Activated CD8-positive, alpha-beta memory T cell treated with anti-CD3 and anti-CD28 coated beads for 4 hours (primary cell): ENCODE data around the gene DUSP18.
A peak's percentile ranks its signal among the peaks of the same experiment; 100 is the strongest.
"Not testable (repeated sequence)": the region's sequence is repeated elsewhere in the genome, so short reads cannot be mapped to it uniquely, and the experiment has no call there.

Experiments used
- DNase-seq, 2 donors: peaks; one replicate each; pipeline ENCODE4 v3.0.0-alpha.2; 2020; ENCODE audit warnings: low read depth in 2 of 2

Gene DUSP18

DNA sequence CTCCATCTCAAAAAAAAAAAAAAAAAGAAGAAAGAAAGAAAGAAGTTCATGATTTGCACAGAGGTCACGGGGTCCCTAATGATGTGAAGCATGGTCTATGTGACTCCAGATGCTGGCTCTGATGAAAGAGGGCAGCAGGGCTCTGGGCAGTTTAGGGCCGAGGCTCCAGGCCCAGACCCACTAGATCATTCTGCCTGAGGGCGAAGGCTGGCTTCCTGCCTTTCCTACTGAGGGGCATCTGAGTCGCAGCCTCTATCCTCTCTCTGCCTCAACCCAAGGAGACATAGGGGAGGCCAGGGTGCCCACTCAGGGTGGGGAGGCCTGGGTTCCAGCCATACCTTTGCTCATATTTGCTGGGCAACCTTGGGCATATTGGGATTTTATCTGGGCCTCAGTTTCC, 27.3 kb downstream of the DUSP18 start:
- DNase-seq: no peak

DNA sequence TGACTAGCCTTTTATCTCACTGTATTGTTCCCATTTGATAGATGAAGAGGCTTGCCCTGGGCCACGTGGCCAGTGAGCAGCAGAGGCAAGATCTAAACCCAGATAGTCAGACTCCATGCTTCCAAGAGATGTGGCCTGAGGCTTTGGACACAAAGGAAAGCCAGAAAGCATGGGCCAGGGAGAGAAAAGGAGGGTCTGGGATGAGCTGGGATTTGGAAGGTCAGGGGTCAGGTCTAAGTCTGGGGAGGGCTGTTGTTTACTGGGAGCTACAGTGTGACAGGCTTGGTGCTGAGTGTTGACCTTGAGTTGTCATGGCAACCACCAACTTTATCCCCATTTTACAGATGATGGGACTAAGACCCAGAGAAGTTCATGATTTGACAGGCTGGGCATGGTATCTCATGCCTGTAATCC, 30.0 kb downstream of the DUSP18 start:
- no peak for DNase-seq

DNA sequence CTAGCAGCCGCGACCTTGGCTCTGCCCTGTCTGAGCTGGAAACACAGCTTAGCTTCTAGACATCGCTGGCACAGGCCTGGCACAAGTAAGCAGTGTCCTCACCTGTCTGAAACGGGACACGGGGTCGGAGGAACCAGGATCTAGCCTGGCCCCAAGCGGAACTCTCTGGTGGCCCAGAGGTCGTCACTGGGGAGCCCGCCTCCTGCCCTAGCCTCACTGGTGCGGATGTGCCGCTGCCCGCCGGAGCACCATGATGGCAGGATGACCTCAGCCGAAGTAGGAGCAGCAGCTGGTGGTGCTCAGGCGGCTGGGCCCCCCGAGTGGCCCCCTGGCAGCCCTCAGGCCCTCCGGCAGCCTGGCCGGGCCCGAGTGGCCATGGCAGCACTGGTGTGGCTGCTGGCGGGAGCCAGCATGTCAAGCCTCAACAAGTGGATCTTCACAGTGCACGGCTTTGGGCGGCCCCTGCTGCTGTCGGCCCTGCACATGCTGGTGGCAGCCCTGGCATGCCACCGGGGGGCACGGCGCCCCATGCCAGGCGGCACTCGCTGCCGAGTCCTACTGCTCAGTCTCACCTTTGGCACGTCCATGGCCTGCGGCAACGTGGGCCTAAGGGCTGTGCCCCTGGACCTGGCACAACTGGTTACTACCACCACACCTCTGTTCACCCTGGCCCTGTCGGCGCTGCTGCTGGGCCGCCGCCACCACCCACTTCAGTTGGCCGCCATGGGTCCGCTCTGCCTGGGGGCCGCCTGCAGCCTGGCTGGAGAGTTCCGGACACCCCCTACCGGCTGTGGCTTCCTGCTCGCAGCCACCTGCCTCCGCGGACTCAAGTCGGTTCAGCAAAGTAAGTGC, 31.2 kb downstream of the DUSP18 start:
- no peak for DNase-seq

DNA sequence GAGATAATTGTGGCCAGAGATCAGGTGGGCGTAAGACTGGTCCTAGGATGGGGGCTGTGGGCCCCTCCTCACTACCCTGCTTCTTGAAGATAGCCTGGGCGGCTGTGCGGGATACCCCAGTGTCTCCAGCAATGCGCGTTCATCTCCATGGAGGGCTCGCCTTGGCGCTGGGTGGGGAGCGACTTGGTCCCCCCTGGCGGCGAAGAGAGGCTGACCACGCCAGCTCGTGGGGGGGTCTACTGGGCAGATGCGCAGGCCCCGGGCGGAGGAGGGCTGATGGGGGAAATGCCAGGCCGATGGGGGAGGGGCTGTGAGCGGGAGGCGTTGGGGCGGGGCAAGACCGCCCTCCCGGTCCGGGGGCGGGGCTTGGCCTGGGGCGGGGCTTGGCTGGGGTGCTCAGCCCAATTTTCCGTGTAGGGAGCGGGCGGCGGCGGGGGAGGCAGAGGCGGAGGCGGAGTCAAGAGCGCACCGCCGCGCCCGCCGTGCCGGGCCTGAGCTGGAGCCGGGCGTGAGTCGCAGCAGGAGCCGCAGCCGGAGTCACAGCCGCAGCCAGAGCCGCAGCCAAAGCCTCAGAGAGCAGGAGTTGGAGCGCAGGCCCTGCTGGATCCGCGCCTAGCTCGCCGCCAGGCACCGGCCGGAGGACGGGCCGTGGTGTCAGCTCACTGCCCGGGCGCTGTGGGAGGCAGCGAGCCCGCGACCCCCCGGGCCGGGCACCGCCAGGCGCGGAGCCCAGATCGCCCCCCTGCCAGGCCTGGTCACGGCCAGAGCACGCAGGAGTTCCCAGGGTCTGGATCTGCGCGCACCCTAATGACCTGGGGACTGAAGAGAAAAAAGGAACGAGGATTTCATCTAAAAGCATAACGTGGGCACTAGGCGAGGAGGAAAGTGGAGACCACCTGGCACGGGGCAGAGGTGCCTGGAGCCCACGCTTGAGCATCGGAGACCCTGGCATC, 32.1 kb downstream of the DUSP18 start, which contains the start of gene SLC35E4:
Gene SLC35E4 (plus strand): TSS at position 509 of the 953 bp plus-strand sequence. CDS start 670 bp downstream, outside the sequence.
- DNase-seq: peak; percentile 91 to 94

DNA sequence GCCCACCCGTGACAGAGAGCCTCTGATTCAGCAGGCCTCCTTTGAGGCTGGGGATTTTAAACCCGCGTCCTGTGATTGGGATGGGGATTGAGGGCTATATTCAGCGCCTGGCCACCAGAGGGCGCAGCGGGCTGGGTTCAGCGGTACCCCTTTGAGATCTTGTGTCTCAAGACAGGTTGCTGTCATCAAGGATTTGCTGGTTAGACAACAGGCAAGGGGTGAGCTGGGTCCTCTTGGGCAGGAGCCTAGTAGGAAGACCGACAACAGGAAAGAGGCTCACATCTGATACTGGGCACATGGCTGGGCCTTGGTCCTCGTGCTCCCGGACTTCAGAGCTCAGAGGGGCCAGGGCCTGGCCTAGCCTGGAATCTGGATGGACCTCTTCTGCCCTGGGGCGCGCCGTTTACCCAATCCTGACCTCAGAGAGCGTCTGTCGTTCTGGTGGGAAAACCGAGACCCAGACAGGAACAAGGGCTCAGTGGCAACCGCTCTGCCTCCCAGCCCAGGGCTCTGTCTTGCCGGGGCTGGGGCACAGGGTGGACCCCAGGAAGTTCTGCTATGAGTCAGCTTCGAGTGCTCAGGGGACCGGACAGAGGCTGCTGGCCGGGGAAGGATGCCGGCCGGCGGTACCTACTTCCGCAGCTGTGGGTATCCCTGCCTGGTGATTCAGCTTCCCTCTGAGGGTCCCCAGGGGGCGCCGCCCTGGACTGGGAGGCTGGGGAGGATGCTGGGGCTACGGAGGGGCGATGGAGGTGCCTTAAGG, 33.0 kb downstream of the DUSP18 start:
- DNase-seq: peak; percentile 82 to 83

DNA sequence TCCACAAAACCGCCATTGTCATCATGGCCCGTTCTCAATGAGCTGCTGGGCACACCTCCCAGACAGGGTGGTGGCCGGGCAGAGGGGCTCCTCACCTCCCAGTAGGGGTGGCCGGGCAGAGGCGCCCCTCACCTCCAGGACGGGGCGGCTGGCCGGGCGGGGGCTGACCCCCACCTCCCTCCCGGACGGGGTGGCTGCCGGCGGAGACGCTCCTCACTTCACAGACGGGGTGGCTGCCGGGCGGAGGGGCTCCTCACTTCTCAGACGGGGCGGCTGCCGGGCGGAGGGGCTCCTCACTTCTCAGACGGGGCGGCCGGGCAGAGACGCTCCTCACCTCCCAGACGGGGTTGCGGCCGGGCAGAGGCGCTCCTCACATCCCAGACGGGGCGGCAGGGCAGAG, 36.2 kb downstream of the DUSP18 start:
- not testable (repeated sequence) for DNase-seq

DNA sequence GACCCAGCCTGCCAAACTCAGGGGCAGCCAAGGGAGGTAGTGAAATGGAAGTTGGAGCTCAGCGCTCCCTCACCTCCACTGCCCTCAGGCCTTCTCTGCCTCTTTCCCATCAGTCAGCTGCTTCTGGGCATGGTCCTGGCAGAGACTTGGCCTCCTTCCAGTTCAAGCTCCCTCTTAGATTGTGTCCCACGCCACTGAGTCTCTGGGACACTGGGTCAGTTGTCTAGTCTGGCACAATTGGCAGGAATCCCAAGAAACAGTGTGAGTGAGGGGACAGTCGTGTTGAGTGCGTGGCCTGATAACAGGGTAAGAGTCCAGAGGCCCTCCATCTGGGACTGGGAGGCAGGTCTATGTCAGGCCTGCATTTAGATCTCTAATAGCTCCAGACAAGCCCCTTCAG, 39.2 kb downstream of the DUSP18 start:
- no peak for DNase-seq

DNA sequence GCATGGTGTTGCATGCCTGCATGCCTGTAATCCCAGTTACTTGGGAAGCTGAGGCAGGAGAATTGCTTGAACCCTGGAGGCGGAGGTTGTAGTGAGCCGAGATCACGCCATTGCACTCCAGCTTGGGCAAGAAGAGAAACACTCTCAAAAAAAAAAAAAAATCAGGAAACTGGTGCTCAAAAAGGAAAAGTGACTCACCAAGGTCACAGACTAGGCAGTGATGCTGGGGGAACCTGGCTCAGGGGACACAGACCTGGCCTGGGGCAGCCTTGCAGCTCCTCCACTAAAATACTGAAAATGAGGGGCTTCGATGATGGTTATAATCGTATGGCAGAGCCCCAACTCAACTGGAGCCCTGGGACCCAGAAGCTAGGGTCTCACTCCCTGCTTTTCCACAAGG, 40.2 kb downstream of the DUSP18 start:
- no peak for DNase-seq

DNA sequence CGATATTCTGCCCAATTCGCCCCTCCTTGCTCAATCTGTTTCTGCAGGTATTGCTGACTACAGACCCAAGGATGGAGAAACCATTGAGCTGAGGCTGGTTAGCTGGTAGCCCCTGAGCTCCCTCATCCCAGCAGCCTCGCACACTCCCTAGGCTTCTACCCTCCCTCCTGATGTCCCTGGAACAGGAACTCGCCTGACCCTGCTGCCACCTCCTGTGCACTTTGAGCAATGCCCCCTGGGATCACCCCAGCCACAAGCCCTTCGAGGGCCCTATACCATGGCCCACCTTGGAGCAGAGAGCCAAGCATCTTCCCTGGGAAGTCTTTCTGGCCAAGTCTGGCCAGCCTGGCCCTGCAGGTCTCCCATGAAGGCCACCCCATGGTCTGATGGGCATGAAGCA, 41.3 kb downstream of the DUSP18 start:
- no peak for DNase-seq

DNA sequence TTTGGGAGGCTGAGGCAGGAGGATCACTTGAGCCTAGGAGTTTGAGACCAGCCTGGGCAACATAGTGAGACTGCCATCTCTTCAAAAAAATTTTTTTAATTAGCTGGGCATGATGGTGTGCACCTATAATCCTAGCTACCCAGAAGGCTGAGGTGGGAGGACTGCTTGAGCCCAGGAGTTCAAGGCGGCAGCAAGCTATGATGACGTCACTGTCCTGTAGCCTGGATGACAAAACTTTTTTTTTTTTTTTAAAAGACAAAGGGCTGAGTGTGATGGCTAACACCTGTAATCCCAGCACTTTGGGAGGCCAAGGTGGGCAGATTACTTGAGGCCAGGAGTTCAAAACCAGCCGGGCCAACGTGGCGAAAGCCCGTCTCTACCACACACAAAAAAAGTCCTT, 47.8 kb downstream of the DUSP18 start:
- not testable (repeated sequence) for DNase-seq

DNA sequence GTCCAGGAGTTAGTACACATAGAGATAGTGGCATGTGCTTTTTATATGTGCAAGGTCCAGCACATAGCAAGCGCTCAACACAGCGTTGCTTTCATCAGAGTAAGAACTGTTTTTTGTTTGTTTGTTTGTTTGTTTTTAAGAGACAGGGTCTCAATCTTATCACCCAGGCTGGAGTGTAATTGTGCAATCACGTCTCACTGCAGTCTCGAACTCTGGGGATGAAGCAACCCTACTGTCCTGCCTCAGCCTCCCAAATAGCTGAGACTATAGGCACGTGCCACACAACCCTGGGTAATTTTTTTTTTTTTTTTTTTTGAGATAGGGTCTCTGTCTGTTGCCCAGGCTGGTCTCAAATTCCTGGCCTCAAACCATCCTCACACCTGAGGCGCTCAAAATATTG, 49.9 kb downstream of the DUSP18 start:
- DNase-seq: no peak

DNA sequence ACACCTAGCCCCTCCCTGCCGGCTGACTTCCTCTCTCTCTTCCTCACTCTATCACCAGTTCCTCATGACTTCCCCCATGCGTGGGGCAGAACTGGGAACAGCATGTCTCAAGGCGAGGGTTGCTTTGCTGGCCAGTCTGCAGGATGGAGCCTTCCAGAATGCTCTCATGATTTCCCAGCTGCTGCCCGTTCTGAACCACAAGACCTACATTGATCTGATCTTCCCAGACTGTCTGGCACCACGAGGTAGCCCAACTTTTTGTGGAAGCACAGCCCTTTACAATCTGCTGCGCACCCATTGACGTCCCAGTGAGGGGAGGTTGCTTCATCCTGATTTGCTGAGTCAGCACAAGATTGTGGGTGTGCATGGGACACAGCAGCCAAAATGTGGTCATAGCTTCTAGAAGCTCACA, 52.1 kb downstream of the DUSP18 start:
- no peak for DNase-seq

DNA sequence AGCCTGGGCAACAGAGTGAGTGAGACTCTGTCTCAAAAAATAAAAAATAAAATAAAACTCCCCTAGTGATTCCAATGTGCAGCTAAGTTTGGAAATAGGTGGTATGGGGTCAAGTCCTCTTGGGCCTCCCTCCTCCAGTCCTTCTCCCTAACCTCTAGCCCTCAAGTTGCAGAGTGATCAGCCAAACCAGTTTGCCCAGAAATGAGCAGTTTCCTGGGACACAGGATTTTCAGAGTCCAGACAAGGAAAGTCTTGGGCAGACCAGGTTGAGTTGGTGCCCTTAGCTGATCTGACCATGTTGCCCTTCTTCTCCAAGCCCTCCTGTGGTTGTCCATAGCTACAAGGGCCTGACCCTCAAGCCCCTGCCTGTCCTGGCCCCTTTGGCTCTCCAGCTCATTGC, 52.8 kb downstream of the DUSP18 start:
- DNase-seq: no peak

DNA sequence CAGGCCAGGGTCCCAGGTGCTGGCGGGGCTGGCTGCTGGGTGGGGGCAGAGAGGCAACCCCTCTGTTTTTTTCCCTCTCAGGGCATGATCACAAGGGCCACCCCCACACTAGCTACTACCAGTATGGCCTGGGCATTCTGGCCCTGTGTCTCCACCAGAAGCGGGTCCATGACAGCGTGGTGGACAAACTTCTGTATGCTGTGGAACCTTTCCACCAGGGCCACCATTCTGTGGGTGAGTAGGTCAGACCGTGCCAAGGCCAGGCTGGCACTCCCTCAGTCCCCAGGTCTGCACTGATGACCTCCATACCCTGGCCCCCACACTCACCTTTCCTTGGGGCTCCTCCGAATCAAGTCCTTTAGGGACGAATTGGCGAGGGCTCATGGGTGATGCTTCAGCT, 53.4 kb downstream of the DUSP18 start:
- no peak for DNase-seq

DNA sequence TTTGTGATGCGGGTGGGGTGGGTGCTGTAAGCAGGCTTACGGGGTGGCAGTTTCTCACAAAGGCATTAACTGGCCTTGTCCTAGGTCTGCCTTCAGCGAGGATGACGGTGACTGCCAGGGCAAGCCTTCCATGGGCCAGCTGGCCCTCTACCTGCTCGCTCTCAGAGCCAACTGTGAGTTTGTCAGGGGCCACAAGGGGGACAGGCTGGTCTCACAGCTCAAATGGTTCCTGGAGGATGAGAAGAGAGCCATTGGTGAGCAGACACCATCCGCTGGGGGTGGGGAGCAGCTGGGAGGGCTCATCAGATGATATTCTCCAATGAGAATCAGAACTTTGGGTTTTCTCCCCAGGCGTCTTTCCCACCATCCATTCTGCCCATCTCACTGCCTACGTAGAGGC, 54.9 kb downstream of the DUSP18 start:
- DNase-seq: no peak
